HCT116 (cell line): ENCODE results near the gene EHBP1. TPM values are rescaled to one million over a fixed set of nuclear protein-coding genes. Genes with fewer than 3 reads are reported as not detected.

Experiments
- ATAC-seq: fragments of 200-7000 bp; cut with Tn5 transposase; 2 replicates; pipeline ENCODE4 v1.9.1; 2020; ENCODE audit warnings: mild to moderate bottlenecking, moderate library complexity
- BruUV-seq: library from RNA; stranded (reverse); fragments of 400-500 nt; replicated peaks from 2 replicates; lab custom pipeline; 2021; lab: Mats Ljungman, UMichigan
- CTCF ChIA-PET: fragments of 300-600 bp; sonication (Branson Sonifier 250); formaldehyde crosslinking; loops from one replicate; lab custom pipeline; 2021; ENCODE audit warnings: antibody characterized with exemption; lab: Charles Lee
- POLR2A ChIA-PET: fragments of 300-600, 350-600 bp; sonication (Branson Sonifier 250); formaldehyde crosslinking; loops from one replicate; lab custom pipeline; 2021; ENCODE audit warnings: antibody characterized with exemption; lab: Charles Lee
- RAD21 ChIA-PET, 2 experiments: fragments of 300-600 bp; sonication (Branson Sonifier 250); formaldehyde crosslinking; loops; one replicate each; lab custom pipeline; 2023; ENCODE audit warnings: low total read pairs in 2 of 2; ENCODE audit not compliant: uncharacterized antibody in 2 of 2, unreplicated experiment in 2 of 2, low non-redundant PET in 1 of 2; lab: Charles Lee
- DNase-seq: peaks from one replicate; pipeline ENCODE4 v3.0.0-alpha.2; 2010; ENCODE audit warnings: low read depth, low spot score
- H2AFZ ChIP-seq: fragments of 200-600 bp; shearing (Covaris generic), sonication (generic); 2 replicates; pipeline ENCODE4 v1.6.1; 2017; ENCODE audit warnings: low read depth, mixed run types, mixed read lengths, antibody characterized with exemption, low read length; ENCODE audit not compliant: poor library complexity, severe bottlenecking
- H3K27ac ChIP-seq: 2 replicates; pipeline ENCODE4 v1.5.1; 2012; ENCODE audit warnings: low read depth, low read length
- H3K27me3 ChIP-seq: fragments of 200-600 bp; sonication (generic); 2 replicates; pipeline ENCODE4 v1.6.1; 2016; ENCODE audit warnings: mixed run types, low read length, mixed read lengths; ENCODE audit not compliant: insufficient read depth
- H3K36me3 ChIP-seq, 2 experiments: fragments of 200-500 bp in 1 of 2; fragments of 200-600 bp in 1 of 2; sonication (Bioruptor generic) in 1 of 2; sonication (generic) in 1 of 2; 2 replicates each; pipeline versions ENCODE4 v1.5.1 to v1.6.1; 2014 to 2016; ENCODE audit warnings: low read length in 2 of 2, inconsistent platforms in 1 of 2, mixed read lengths in 1 of 2, mixed run types in 1 of 2; ENCODE audit not compliant: insufficient read depth in 2 of 2, control insufficient read depth in 1 of 2
- H3K4me1 ChIP-seq, 2 experiments: fragments of 200-600 bp in 1 of 2; sonication (generic) in 1 of 2; 2 replicates each; pipeline versions ENCODE4 v1.5.1 to v1.6.1; 2012 to 2017; ENCODE audit warnings: low read length in 2 of 2, inconsistent platforms in 1 of 2, mild to moderate bottlenecking in 1 of 2, mixed read lengths in 1 of 2, mixed run types in 1 of 2, moderate library complexity in 1 of 2; ENCODE audit not compliant: insufficient read depth in 2 of 2, control insufficient read depth in 1 of 2
- H3K4me2 ChIP-seq: fragments of 200-600 bp; sonication (generic); 2 replicates; pipeline ENCODE4 v1.6.1; 2017; ENCODE audit warnings: mixed run types, low read length, mixed read lengths
- H3K4me3 ChIP-seq, 2 experiments: fragments of 200-600 bp in 1 of 2; sonication (generic) in 1 of 2; replicated peaks in 1 of 2; 2 replicates each; pipeline ENCODE4 v1.5.1; 2011 to 2016; ENCODE audit warnings: low read length in 2 of 2, control low read depth in 1 of 2, low read depth in 1 of 2, mild to moderate bottlenecking in 1 of 2, mixed read lengths in 1 of 2, mixed run types in 1 of 2
- H3K79me2 ChIP-seq: fragments of 200-600 bp; sonication (generic); 2 replicates; pipeline ENCODE4 v1.6.1; 2017; ENCODE audit warnings: mild to moderate bottlenecking, mixed run types, low read length, moderate library complexity, mixed read lengths; ENCODE audit not compliant: insufficient read depth
- H3K9ac ChIP-seq: fragments of 200-600 bp; sonication (generic); 2 replicates; pipeline ENCODE4 v1.6.1; 2016; ENCODE audit warnings: low read length, mixed read lengths
- H3K9me2 ChIP-seq: fragments of 200-600 bp; sonication (generic), shearing (Covaris generic); 2 replicates; pipeline ENCODE4 v1.6.1; 2017; ENCODE audit warnings: mixed run types, mild to moderate bottlenecking, moderate library complexity; ENCODE audit not compliant: insufficient read depth
- H3K9me3 ChIP-seq, 2 experiments: fragments of 200-500 bp in 1 of 2; fragments of 200-600 bp in 1 of 2; sonication (Bioruptor generic) in 1 of 2; sonication (generic) in 1 of 2; 2 replicates each; pipeline ENCODE4 v1.6.1; 2014 to 2017; ENCODE audit warnings: low read length in 2 of 2, mixed read lengths in 2 of 2, inconsistent platforms in 1 of 2, low read depth in 1 of 2, mild to moderate bottlenecking in 1 of 2, mixed run types in 1 of 2, moderate library complexity in 1 of 2; ENCODE audit not compliant: control insufficient read depth in 1 of 2, insufficient read depth in 1 of 2
- H4K20me1 ChIP-seq: fragments of 200-600 bp; sonication (generic), shearing (Covaris generic); 2 replicates; pipeline ENCODE4 v1.6.1; 2017; ENCODE audit warnings: mixed run types, mild to moderate bottlenecking, moderate library complexity; ENCODE audit not compliant: insufficient read depth
- EGR1 ChIP-seq: IDR thresholded peaks from 2 replicates; pipeline ENCODE4 v1.6.1; 2012; ENCODE audit warnings: low read depth
- EZH2 ChIP-seq: fragments of 200-600 bp; sonication (generic); IDR thresholded peaks from 2 replicates; pipeline ENCODE4 v1.6.1; 2017; ENCODE audit warnings: antibody characterized with exemption, mixed run types
- SP1 ChIP-seq: IDR thresholded peaks from 2 replicates; pipeline ENCODE4 v1.6.1; 2012; ENCODE audit warnings: low read depth
- SRF ChIP-seq: IDR thresholded peaks from 2 replicates; pipeline ENCODE4 v1.6.1; 2012; ENCODE audit warnings: low read depth
- intact Hi-C: fragments of 100-400 bp; cut with micrococcal nuclease; formaldehyde crosslinking; loops from 2 replicates; pipeline ENCODE4 v1.10.0; 2022
- total RNA-seq: library from RNA; stranded (reverse); gene quantifications from one replicate; pipeline ENCODE4 v1.2.1, GENCODE V29; 2021; ENCODE audit not compliant: unreplicated experiment
- TF ChIP-seq, protein P1 (sequence below): IDR thresholded peaks from 2 replicates; pipeline ENCODE4 v1.6.1; 2011; ENCODE audit warnings: mild to moderate bottlenecking, low read length, moderate library complexity; ENCODE audit not compliant: insufficient replicate concordance; ENCODE audit errors: extremely low read depth
- TF ChIP-seq, protein P2 (sequence below): IDR thresholded peaks from 2 replicates; pipeline ENCODE4 v1.6.1; 2012; ENCODE audit warnings: low read depth
- TF ChIP-seq, protein P3 (sequence below): IDR thresholded peaks from 2 replicates; pipeline ENCODE4 v1.6.1; 2012

EHBP1 gene
- total RNA-seq, 1 experiment from 2014 or later, result 89.9 TPM

DNA sequence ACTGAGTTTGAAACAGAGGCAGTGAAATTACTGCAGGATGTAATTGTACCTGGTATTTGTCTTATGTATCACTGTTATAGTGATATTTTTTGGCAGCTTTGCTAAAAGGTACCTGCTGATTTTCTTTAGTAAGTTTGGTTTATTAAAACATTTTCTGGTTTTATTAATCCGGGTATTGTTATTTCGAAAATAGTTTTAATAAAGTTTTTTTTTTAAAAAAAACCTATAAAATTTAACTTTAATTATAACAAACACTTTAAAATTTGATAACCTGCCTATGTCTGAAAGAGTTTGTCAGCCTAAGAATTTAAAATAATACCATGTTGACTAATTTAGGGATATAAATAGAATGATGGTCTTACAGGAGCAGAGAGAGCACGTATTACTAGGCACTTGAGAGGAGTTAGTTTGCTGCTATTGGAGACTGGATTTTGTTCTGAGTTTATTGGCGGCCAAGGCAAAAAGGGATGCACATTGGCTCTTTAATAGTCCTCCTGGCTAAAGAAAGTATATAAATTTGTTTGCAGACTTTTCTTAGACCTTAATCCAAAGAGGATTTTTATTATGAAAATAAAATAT is 12.1 kb downstream of the EHBP1 start:
- 0 out of 2 replicates have a peak, but pooled peaks cover 2% of the 10 kb centered on the region for H3K9me2 ChIP-seq
- ChIA-PET RAD21 (no interaction called here), CTCF (no interaction called here), POLR2A (no interaction called here)
- ATAC-seq (no peak), DNase-seq (no peak)
- H3K9ac ChIP-seq, result no peak overlapping the region
- no TSS peak for BruUV-seq
- H2AFZ ChIP-seq, result no peak overlapping the region
- peaks cover 100% of the 10 kb centered on the region for H3K79me2 ChIP-seq
- H3K36me3 ChIP-seq, result peaks cover 7 to 31% of the 10 kb centered on the region in 2 experiments
- no peaks in the 10 kb centered on the region for H3K9me3 ChIP-seq
- H4K20me1 ChIP-seq, result no peaks in the 10 kb centered on the region
- no peak overlapping the region for H3K27ac ChIP-seq
- no peak overlapping the region for H3K4me2 ChIP-seq
- intact Hi-C loops, result no loop called here
- peaks cover 8 to 20% of the 10 kb centered on the region in 2 experiments; a peak in 2 of 4 replicates for H3K4me1 ChIP-seq
- H3K4me3 ChIP-seq, result no peak overlapping the region
- no peaks in the 10 kb centered on the region for H3K27me3 ChIP-seq
- TF ChIP-seq EZH2, result no peak
- TF ChIP-seq SP1, result no peak
- TF ChIP-seq, protein P1, sequence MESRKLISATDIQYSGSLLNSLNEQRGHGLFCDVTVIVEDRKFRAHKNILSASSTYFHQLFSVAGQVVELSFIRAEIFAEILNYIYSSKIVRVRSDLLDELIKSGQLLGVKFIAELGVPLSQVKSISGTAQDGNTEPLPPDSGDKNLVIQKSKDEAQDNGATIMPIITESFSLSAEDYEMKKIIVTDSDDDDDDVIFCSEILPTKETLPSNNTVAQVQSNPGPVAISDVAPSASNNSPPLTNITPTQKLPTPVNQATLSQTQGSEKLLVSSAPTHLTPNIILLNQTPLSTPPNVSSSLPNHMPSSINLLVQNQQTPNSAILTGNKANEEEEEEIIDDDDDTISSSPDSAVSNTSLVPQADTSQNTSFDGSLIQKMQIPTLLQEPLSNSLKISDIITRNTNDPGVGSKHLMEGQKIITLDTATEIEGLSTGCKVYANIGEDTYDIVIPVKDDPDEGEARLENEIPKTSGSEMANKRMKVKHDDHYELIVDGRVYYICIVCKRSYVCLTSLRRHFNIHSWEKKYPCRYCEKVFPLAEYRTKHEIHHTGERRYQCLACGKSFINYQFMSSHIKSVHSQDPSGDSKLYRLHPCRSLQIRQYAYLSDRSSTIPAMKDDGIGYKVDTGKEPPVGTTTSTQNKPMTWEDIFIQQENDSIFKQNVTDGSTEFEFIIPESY, result no peak
- TF ChIP-seq, protein P2, sequence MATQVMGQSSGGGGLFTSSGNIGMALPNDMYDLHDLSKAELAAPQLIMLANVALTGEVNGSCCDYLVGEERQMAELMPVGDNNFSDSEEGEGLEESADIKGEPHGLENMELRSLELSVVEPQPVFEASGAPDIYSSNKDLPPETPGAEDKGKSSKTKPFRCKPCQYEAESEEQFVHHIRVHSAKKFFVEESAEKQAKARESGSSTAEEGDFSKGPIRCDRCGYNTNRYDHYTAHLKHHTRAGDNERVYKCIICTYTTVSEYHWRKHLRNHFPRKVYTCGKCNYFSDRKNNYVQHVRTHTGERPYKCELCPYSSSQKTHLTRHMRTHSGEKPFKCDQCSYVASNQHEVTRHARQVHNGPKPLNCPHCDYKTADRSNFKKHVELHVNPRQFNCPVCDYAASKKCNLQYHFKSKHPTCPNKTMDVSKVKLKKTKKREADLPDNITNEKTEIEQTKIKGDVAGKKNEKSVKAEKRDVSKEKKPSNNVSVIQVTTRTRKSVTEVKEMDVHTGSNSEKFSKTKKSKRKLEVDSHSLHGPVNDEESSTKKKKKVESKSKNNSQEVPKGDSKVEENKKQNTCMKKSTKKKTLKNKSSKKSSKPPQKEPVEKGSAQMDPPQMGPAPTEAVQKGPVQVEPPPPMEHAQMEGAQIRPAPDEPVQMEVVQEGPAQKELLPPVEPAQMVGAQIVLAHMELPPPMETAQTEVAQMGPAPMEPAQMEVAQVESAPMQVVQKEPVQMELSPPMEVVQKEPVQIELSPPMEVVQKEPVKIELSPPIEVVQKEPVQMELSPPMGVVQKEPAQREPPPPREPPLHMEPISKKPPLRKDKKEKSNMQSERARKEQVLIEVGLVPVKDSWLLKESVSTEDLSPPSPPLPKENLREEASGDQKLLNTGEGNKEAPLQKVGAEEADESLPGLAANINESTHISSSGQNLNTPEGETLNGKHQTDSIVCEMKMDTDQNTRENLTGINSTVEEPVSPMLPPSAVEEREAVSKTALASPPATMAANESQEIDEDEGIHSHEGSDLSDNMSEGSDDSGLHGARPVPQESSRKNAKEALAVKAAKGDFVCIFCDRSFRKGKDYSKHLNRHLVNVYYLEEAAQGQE, result no peak
- TF ChIP-seq SRF, result no peak
- TF ChIP-seq EGR1, result no peak
- TF ChIP-seq, protein P3, sequence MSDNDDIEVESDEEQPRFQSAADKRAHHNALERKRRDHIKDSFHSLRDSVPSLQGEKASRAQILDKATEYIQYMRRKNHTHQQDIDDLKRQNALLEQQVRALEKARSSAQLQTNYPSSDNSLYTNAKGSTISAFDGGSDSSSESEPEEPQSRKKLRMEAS, result no peak
